ENCODE data around the gene ZNF860.
"Not testable (repeated sequence)": the region's sequence is repeated elsewhere in the genome, so short reads cannot be mapped to it uniquely, and the experiment has no call there.

ZNF860 gene

GRCh38 chr3:32009101-32009500 lies 27.6 kb downstream of the ZNF860 start:
- no peak for TF ChIP-seq CTCF (IDR thresholded peaks at IDR 0.05; ENCODE audit: low read depth, low read length)

GRCh38 chr3:32009957-32010356 lies 28.4 kb downstream of the ZNF860 start:
- no peak for TF ChIP-seq CTCF (IDR thresholded peaks at IDR 0.05; ENCODE audit: low read depth, low read length)
- no peak overlapping the region for H3K4me3 ChIP-seq (ENCODE audit: low read depth, low read length)

More at GRCh38 chr3:32009101-32009500, 27.6 kb downstream of the ZNF860 start:
- no peak overlapping the region for H3K4me3 ChIP-seq (ENCODE audit: low read depth, low read length)

GRCh38 chr3:32010699-32011098 lies 29.1 kb downstream of the ZNF860 start:
- H3K4me3 ChIP-seq (ENCODE audit: low read depth, low read length), result not testable (repeated sequence)

- H3K4me3 ChIP-seq (ENCODE audit: low read depth, low read length), result not testable (repeated sequence)
Observed at GRCh38 chr3:32015638-32016037, 34.1 kb downstream of the ZNF860 start.

- TF ChIP-seq CTCF (IDR thresholded peaks at IDR 0.05; ENCODE audit: low read depth, low read length), result no peak
Observed at GRCh38 chr3:32017286-32017685, 35.7 kb downstream of the ZNF860 start.

GRCh38 chr3:32018757-32019564 lies 37.4 kb downstream of the ZNF860 start:
- TF ChIP-seq CTCF (IDR thresholded peaks at IDR 0.05; ENCODE audit: low read depth, low read length), result peak; percentile 56
- no peak overlapping the region for H3K4me3 ChIP-seq (ENCODE audit: low read depth, low read length)

More at GRCh38 chr3:32017286-32017685, 35.7 kb downstream of the ZNF860 start:
- H3K4me3 ChIP-seq (ENCODE audit: low read depth, low read length), result no peak overlapping the region

GRCh38 chr3:32021155-32021554 lies 39.6 kb downstream of the ZNF860 start:
- no peak overlapping the region for H3K4me3 ChIP-seq (ENCODE audit: low read depth, low read length)
- TF ChIP-seq CTCF (IDR thresholded peaks at IDR 0.05; ENCODE audit: low read depth, low read length), result no peak

- TF ChIP-seq CTCF (IDR thresholded peaks at IDR 0.05; ENCODE audit: low read depth, low read length), result no peak
Observed at GRCh38 chr3:32021748-32022147, 40.2 kb downstream of the ZNF860 start.

More at GRCh38 chr3:32021748-32022147, 40.2 kb downstream of the ZNF860 start:
- no peak overlapping the region for H3K4me3 ChIP-seq (ENCODE audit: low read depth, low read length)

Data from WI38 (cell line).